ENCODE measurements around the gene RNPS1.
"Not testable (repeated sequence)": the region's sequence is repeated elsewhere in the genome, so short reads cannot be mapped to it uniquely, and the experiment has no call there.

Gene RNPS1

GRCh38 chr16:2243031-2243528 lies 24.8 kb downstream of the RNPS1 start:
- Histone ChIP-seq H3K4me1 (ENCODE audit: control insufficient read depth in 2 of 2, insufficient read depth in 1 of 2, low read depth in 1 of 2, low read length in 2 of 2) (peaks cover 0 to 3% of the 10 kb centered on the region in 2 donors), H3K27ac (replicated peaks; ENCODE audit: low read length) (no peak overlapping the region), H2BK120ac (ENCODE audit: low read depth, low read length) (no peak overlapping the region), H2BK15ac (ENCODE audit: low read length) (no peak overlapping the region), H4K8ac (ENCODE audit: low read depth, low read length) (no peak overlapping the region), H3K14ac (ENCODE audit: low read length) (no peak overlapping the region), H3K4me2 (ENCODE audit: insufficient read depth, low read length, poor library complexity, severe bottlenecking) (no peak overlapping the region), H3K23ac (ENCODE audit: low read depth, low read length, poor library complexity) (no peak overlapping the region), H2AFZ (ENCODE audit: low read length) (no peak overlapping the region), H2BK12ac (ENCODE audit: low read length) (no peak overlapping the region), H3K18ac (ENCODE audit: low read length) (no peak overlapping the region), H3K4ac (ENCODE audit: low read length) (no peak overlapping the region), H3K4me3 (ENCODE audit: low read length in 2 of 2) (no peak overlapping the region), H3K36me3 (replicated peaks in 1 of 2; ENCODE audit: control insufficient read depth in 2 of 2, insufficient read depth in 2 of 2, low read length in 2 of 2) (peaks cover 42 to 82% of the 10 kb centered on the region in 2 donors), H3K9ac (ENCODE audit: low read depth, low read length, poor library complexity) (no peak overlapping the region), H2AK5ac (ENCODE audit: low read depth, low read length) (no peak overlapping the region), H3K9me3 (replicated peaks in 1 of 2; ENCODE audit: control insufficient read depth in 2 of 2, insufficient read depth in 1 of 2, low read depth in 1 of 2, low read length in 2 of 2) (no peaks in the 10 kb centered on the region), H4K91ac (ENCODE audit: low read depth, low read length, poor library complexity) (no peak overlapping the region), H3K27me3 (ENCODE audit: control insufficient read depth in 3 of 3, insufficient read depth in 3 of 3, low read depth in 1 of 3, low read length in 3 of 3) (no peaks in the 10 kb centered on the region), H2BK5ac (ENCODE audit: low read length) (no peak overlapping the region), H3K79me1 (ENCODE audit: low read depth, low read length) (peaks cover 4% of the 10 kb centered on the region)
- DNase-seq (ENCODE audit: low spot score), result no peak
- WGBS, 2 donors (ENCODE audit: extremely low coverage in 2 of 2, insufficient read length in 2 of 2, insufficient replicate concordance in 1 of 2), result no CpG with 5 or more reads among the region's 19 CpGs

GRCh38 chr16:2242598-2242997 lies 25.3 kb downstream of the RNPS1 start:
- Histone ChIP-seq H2BK15ac (ENCODE audit: low read length) (no peak overlapping the region), H2BK5ac (ENCODE audit: low read length) (no peak overlapping the region), H3K9ac (ENCODE audit: low read depth, low read length, poor library complexity) (no peak overlapping the region), H3K4me2 (ENCODE audit: insufficient read depth, low read length, poor library complexity, severe bottlenecking) (no peak overlapping the region), H3K9me3 (replicated peaks in 1 of 2; ENCODE audit: control insufficient read depth in 2 of 2, insufficient read depth in 1 of 2, low read depth in 1 of 2, low read length in 2 of 2) (no peaks in the 10 kb centered on the region), H2AFZ (ENCODE audit: low read length) (no peak overlapping the region), H3K4me3 (ENCODE audit: low read length in 2 of 2) (no peak overlapping the region), H3K18ac (ENCODE audit: low read length) (no peak overlapping the region), H2BK12ac (ENCODE audit: low read length) (no peak overlapping the region), H3K27ac (replicated peaks; ENCODE audit: low read length) (no peak overlapping the region), H3K14ac (ENCODE audit: low read length) (no peak overlapping the region), H3K23ac (ENCODE audit: low read depth, low read length, poor library complexity) (no peak overlapping the region), H3K4ac (ENCODE audit: low read length) (no peak overlapping the region), H3K4me1 (ENCODE audit: control insufficient read depth in 2 of 2, insufficient read depth in 1 of 2, low read depth in 1 of 2, low read length in 2 of 2) (peaks cover 0 to 6% of the 10 kb centered on the region in 2 donors), H4K8ac (ENCODE audit: low read depth, low read length) (no peak overlapping the region), H3K79me1 (ENCODE audit: low read depth, low read length) (peaks cover 5% of the 10 kb centered on the region), H4K91ac (ENCODE audit: low read depth, low read length, poor library complexity) (no peak overlapping the region), H2BK120ac (ENCODE audit: low read depth, low read length) (no peak overlapping the region), H3K36me3 (replicated peaks in 1 of 2; ENCODE audit: control insufficient read depth in 2 of 2, insufficient read depth in 2 of 2, low read length in 2 of 2) (peaks cover 42 to 82% of the 10 kb centered on the region in 2 donors), H2AK5ac (ENCODE audit: low read depth, low read length) (no peak overlapping the region), H3K27me3 (ENCODE audit: control insufficient read depth in 3 of 3, insufficient read depth in 3 of 3, low read depth in 1 of 3, low read length in 3 of 3) (peaks cover 0 to 4% (median under 1%) of the 10 kb centered on the region in 3 experiments)
- WGBS, 2 donors (ENCODE audit: extremely low coverage in 2 of 2, insufficient read length in 2 of 2, insufficient replicate concordance in 1 of 2), result no CpG with 5 or more reads among the region's 11 CpGs
- DNase-seq (ENCODE audit: low spot score), result no peak

DNA sequence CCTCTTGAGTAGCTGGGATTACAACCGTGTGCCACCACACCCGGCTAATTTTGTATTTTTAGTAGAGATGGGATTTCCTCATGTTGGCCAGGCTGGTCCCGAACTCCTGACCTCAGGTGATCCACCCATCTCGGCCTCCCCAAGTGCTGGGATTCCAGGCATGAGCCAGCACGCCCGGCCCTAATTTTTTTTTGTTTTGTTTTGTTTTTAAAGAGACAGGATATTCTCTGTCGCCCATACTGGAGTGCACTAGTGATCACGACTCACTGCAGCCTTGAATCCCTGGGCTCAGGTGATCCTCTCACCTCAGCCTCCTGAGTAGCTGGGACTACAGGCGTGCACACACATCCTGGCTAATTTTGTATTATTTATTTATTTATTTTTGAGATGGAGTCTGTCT lies 27.6 kb downstream of the RNPS1 start:
- H2AFZ ChIP-seq (ENCODE audit: low read length); H3K79me1 ChIP-seq (ENCODE audit: low read depth, low read length); H2BK5ac ChIP-seq (ENCODE audit: low read length); H4K91ac ChIP-seq (ENCODE audit: low read depth, low read length, poor library complexity); H3K14ac ChIP-seq (ENCODE audit: low read length); H3K4me3 ChIP-seq (ENCODE audit: low read length in 2 of 2); H4K8ac ChIP-seq (ENCODE audit: low read depth, low read length); DNase-seq (ENCODE audit: low spot score); H3K9me3 ChIP-seq (replicated peaks in 1 of 2; ENCODE audit: control insufficient read depth in 2 of 2, insufficient read depth in 1 of 2, low read depth in 1 of 2, low read length in 2 of 2); H3K27ac ChIP-seq (replicated peaks; ENCODE audit: low read length); H2BK12ac ChIP-seq (ENCODE audit: low read length); H3K23ac ChIP-seq (ENCODE audit: low read depth, low read length, poor library complexity); H2BK120ac ChIP-seq (ENCODE audit: low read depth, low read length); H3K18ac ChIP-seq (ENCODE audit: low read length); H3K9ac ChIP-seq (ENCODE audit: low read depth, low read length, poor library complexity); H2BK15ac ChIP-seq (ENCODE audit: low read length); H3K4ac ChIP-seq (ENCODE audit: low read length); H3K4me2 ChIP-seq (ENCODE audit: insufficient read depth, low read length, poor library complexity, severe bottlenecking); H2AK5ac ChIP-seq (ENCODE audit: low read depth, low read length): not testable (repeated sequence)
- peaks cover 33 to 73% of the 10 kb centered on the region in 2 donors for H3K36me3 ChIP-seq (replicated peaks in 1 of 2; ENCODE audit: control insufficient read depth in 2 of 2, insufficient read depth in 2 of 2, low read length in 2 of 2)
- H3K4me1 ChIP-seq (ENCODE audit: control insufficient read depth in 2 of 2, insufficient read depth in 1 of 2, low read depth in 1 of 2, low read length in 2 of 2), result peaks cover 0 to 16% of the 10 kb centered on the region in 2 donors
- WGBS, 2 donors (ENCODE audit: extremely low coverage in 2 of 2, insufficient read length in 2 of 2, insufficient replicate concordance in 1 of 2), result no CpG with 5 or more reads among the region's 9 CpGs
- H3K27me3 ChIP-seq (ENCODE audit: control insufficient read depth in 3 of 3, insufficient read depth in 3 of 3, low read depth in 1 of 3, low read length in 3 of 3), result peaks cover 0 to 22% (median 7%) of the 10 kb centered on the region in 3 experiments

- H2BK15ac ChIP-seq (ENCODE audit: low read length), result no peak overlapping the region
- no peak overlapping the region for H4K8ac ChIP-seq (ENCODE audit: low read depth, low read length)
- no peak overlapping the region for H2BK120ac ChIP-seq (ENCODE audit: low read depth, low read length)
- H3K4me2 ChIP-seq (ENCODE audit: insufficient read depth, low read length, poor library complexity, severe bottlenecking), result no peak overlapping the region
- peaks cover 10% of the 10 kb centered on the region for H3K79me1 ChIP-seq (ENCODE audit: low read depth, low read length)
- no peak for DNase-seq (ENCODE audit: low spot score)
- peak overlapping the region; percentile 38 for H3K18ac ChIP-seq (ENCODE audit: low read length)
- H2BK12ac ChIP-seq (ENCODE audit: low read length), result no peak overlapping the region
- no peak overlapping the region for H3K27ac ChIP-seq (replicated peaks; ENCODE audit: low read length)
- H2BK5ac ChIP-seq (ENCODE audit: low read length), result no peak overlapping the region
- no peak overlapping the region for H3K9ac ChIP-seq (ENCODE audit: low read depth, low read length, poor library complexity)
- peaks cover 0 to 22% (median 7%) of the 10 kb centered on the region in 3 experiments for H3K27me3 ChIP-seq (ENCODE audit: control insufficient read depth in 3 of 3, insufficient read depth in 3 of 3, low read depth in 1 of 3, low read length in 3 of 3)
- peak overlapping the region; percentile 21 for H3K14ac ChIP-seq (ENCODE audit: low read length)
- H4K91ac ChIP-seq (ENCODE audit: low read depth, low read length, poor library complexity), result no peak overlapping the region
- no peak overlapping the region for H3K4ac ChIP-seq (ENCODE audit: low read length)
- peaks cover 0 to 1% of the 10 kb centered on the region in 2 donors for H3K9me3 ChIP-seq (replicated peaks in 1 of 2; ENCODE audit: control insufficient read depth in 2 of 2, insufficient read depth in 1 of 2, low read depth in 1 of 2, low read length in 2 of 2)
- no peak overlapping the region for H3K4me3 ChIP-seq (ENCODE audit: low read length in 2 of 2)
- H3K4me1 ChIP-seq (ENCODE audit: control insufficient read depth in 2 of 2, insufficient read depth in 1 of 2, low read depth in 1 of 2, low read length in 2 of 2), result peaks cover 0 to 16% of the 10 kb centered on the region in 2 donors
- H3K23ac ChIP-seq (ENCODE audit: low read depth, low read length, poor library complexity), result peak overlapping the region; percentile 93
- H2AK5ac ChIP-seq (ENCODE audit: low read depth, low read length), result peak overlapping the region; percentile 46
- H2AFZ ChIP-seq (ENCODE audit: low read length), result no peak overlapping the region
- WGBS, 2 donors (ENCODE audit: extremely low coverage in 2 of 2, insufficient read length in 2 of 2, insufficient replicate concordance in 1 of 2), result no CpG with 5 or more reads among the region's 15 CpGs
- peaks cover 30 to 72% of the 10 kb centered on the region in 2 donors for H3K36me3 ChIP-seq (replicated peaks in 1 of 2; ENCODE audit: control insufficient read depth in 2 of 2, insufficient read depth in 2 of 2, low read length in 2 of 2)
Measured at GRCh38 chr16:2238838-2239675, 28.9 kb downstream of the RNPS1 start.
